Activated naive CD4-positive, alpha-beta T cell treated with anti-CD3 and anti-CD28 coated beads, Interleukin-2, amount 50 U/mL, for 16 hours (primary cell): ENCODE data around the gene GLP2R.

Experiments used
- DNase-seq: peaks from one replicate; pipeline ENCODE4 v3.0.0-alpha.2; 2020

GLP2R gene

DNA sequence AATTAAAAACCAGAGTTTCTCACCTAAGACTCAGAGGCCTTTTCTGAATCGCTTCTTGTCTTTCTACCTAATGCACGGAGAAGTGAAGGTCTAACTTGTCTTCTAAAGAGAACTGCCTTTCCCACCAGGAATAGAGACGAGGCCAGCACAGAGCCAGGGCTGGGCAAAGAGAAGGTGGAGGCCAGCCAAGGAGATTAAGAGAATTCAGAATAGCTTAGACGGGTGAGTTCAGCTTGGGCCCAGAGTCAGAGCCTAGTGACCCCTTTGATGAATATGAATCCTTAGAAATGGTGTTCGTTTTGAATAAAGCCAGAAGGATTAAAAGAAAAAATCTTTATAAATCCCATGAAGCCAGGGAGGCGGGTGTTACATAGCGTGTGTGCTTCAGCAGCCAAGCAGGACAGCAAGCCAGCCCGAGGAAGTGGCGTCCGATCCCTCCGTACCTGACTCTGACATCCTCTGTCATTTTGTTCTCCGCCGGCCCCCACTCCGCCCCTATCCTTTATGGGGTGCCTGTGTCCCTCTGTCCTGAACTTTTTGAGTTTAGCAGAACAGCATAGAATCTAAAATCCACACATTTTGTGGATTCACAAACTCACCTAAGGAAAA is 11.3 kb upstream of the GLP2R start:
- DNase-seq: no peak

DNA sequence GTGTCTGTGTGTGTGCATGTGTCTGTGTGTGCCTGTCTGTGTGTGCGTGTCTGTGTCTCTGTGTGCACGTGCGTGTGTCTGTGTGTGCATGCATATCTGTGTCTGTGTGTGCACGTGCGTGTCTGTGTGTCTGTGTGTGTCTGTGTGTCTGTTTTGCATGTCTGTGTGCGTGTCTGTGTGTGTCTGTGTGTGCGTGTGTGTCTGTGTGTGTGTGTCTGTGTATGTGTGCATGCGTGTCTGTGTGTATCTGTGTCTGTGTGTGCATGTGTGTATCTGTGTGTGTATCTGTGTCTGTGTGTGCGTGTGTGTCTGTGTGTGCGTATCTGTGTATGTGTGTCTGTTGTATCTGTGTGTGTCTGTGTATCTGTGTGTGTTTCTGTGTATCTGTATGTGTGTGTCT is 9.3 kb upstream of the GLP2R start:
- DNase-seq: no peak

DNA sequence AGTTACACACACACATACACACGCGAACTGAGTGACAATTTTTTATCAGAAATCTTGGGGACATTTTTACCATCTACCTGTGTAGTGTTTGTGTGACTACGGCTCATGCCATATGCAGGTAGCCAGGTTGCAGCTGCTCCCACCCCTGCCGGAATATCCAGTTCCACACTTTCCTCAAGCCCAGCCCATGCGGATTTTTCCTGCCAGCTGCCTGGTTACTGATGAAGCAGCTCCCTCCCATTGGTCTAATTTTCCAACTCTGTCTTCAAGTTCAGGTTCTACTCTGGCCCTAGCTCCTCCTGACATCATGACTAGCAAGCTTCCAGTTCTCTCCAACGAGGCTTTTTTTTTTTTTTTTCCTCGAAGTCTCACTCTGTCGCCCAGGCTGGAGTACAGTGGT is 8.6 kb upstream of the GLP2R start:
- DNase-seq: no peak

DNA sequence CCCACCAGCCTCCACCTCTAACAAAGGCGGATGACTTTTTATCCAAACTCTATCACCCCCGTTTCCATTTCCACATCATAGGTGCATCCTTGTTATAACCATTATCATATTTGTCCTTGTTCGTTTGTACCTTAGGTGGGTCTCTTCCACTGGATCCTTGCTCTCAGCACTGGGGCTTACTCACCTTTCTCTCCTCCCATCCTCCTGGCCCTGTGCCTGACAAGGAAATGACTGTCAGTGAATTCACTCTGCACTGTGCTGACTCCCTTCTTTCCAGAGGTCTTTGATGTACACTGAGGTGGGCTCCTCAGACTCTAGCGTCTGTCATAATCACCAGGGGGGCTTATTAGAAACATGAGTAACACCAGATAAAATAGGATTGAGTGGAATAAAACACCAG is 7.0 kb upstream of the GLP2R start:
- DNase-seq: no peak

DNA sequence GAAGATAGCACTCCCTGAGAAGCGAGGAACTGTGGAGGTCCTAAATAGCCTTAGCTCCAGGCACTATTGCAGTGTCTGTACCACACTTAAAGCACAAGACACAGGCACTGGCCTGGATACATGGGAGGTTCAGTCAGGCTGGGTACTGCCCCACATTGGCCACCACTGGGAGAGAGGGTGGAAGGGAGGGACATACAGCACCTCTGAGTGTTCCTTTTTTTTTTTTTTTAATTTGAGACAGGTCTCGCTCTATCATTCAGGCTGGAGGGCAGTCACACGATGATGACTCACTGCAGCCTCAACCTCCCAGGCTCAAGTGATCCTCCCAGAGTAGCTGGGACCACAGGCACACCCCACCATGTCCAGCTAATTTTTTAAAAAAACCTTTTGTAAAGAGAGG is 5.3 kb upstream of the GLP2R start:
- DNase-seq: no peak

DNA sequence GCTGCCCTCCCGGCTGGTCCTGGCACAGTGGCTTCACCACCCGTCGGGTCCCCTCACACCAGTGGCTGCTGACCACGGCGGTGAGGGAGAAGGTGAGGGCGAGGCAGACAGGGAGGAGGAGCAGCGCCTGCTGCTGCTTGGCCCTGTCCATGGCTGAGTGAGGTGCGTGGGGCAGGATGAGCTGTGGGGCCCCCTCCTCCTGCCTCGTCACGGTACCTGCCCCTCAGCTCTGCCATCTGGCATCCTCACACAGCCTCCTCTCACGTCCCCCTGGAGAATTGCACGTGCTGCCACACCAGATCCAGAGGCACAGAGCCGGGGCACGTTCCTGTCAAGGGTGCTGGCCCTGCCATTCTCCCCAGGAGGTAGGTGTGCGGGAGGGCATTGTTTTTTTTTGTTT is 3.8 kb upstream of the GLP2R start, which contains the start of gene GSG1L2:
GSG1L2 (minus strand) TSS at position 159 of the 400 bp plus-strand sequence; CDS start at position 151, 8 bp downstream.
- no peak for DNase-seq

DNA sequence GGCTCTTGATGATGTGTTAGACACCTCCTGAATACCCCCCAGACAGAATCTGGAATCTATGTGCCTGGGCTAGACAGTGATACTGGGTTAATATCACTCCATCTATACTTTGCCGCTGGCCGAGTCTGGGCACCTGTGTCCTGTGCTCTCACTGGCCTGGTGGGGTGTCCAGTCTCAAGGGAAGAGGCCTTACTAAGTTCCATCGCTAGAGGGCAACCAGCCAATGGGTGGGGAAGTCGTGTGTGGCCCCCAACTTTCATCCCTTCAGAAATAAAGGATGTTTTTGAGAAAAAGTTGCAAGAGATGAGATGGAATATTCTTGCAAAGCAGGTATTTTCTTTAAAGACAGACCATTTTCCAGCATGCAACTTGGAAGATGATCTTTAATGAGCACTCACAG is 1.6 kb upstream of the GLP2R start:
- no peak for DNase-seq

DNA sequence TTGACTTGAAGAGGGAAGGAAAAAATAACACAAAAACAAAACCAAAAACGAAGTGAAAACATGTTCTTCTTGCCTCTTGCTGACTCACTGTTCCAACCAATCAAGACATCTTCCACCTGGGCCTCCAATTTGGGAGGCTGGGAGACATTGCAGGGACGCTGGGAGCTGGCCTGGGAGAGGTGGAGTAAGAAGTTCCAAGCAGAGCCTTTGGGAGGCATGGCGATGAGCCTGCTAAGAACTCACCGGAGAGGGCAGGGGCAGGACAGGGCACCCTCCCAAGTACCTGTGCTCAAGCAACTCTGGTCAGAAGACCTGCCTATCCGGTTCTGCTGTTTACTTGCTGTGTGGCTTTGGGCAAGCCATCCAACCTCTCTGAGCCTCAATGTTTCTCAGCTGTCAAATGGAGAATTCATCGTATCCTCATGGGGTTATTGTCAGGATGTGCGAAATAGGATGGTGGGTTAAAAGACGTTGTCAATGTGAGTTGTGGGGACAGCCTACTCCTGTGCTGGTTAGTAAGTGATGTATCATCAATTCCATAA is 856 bp upstream of the GLP2R start:
- DNase-seq: no peak

DNA sequence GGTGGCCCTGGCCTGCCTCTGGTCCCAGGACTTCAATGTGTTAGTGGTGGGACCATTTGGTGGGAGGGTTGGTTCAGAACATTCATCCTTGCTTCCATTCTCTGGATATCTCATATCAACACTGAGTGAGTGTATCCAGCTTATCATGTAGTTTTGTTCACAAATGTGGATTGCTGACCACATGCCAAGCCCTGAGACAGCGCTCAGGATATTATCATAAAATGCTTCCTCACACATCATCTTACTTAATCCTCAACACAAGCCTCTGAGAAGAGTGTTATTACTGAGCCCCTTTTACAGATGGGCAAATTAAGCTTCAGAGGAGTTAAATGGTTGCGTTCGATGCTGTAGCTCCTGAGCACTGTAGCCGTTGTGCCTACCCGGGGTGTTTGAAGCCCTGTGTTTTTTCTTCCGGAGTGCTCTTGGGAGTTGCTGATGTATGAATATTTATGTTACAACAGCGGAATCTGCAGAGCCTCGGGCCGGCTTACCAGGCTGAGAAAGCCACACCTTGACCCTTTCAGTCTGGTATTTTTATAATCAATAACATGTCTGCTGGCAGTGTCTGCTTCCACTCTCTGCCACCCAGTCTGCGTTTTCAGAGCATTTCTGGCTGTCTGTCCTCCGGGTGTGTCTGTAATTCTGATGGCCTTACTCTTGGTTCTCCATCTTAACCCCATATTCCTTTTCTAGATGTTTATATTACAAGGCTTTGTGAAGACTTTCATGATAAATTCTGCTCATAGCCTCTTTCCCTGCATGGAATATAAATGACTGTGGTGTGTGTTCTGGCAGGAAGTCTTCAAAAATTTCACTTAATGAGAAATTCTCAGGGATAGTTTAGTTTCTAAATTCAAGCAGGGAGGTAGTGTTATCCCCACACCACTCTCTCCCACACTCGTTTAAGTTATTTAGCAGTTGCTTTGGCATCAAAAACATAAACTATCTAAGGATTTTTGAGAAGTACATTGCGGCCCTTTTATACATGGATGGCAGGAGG is 2.9 kb downstream of the GLP2R start:
- DNase-seq: no peak

DNA sequence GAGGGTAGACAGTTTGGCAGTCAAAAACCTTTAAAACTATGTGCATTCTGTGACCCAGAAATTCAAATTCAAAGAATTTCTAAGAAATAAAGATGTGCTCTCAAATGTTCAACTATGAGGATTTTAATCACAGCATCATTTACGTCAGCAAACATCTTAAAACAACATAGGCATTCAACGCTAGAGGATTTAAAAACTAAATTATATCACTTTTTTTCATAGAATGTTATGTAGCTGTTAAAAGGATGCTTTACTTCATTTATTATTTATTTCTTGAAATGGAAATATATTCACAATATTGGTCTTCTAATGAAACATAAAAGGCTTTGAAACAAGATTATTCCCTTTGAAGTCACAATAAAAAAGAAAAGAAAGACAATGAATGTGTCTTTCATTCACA is 3.6 kb downstream of the GLP2R start:
- DNase-seq: no peak

DNA sequence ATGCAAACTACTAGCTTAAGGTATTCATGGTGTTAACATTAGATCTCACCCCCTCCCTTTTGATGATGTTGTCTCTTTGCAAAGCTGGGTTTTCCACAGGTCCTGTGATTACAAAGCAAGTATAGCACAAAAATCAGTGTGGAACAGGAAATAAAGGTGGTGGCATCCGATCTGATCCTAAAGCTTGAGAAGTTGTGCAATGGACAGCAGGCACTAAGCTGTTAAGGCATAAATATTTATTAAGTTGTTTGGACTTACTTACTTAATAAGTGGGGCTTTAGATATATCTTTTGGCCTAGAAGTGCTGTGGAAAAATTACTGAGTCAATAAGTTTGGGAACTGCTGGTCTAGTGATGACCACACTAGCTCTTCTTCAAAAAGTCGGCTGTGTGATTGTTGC is 5.0 kb downstream of the GLP2R start:
- no peak for DNase-seq

DNA sequence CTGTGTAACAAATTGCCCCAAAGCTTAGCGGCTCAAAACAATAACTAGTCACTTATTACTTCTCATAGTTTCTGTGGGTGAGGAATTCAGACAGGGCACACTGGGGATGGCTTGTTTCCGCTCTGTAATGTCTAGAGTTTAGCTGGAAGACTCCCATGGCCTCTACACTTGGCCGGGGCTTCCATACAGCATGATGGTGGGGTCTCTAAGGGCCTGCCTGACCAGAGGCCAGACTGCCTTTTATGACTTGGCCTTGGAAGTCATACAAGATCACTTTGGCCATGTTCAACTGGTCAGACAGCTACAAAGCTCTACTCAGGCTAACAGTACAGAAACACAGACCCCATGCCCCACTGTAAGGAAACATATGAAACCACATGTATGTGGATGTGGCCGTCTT is 8.2 kb downstream of the GLP2R start:
- DNase-seq: no peak

DNA sequence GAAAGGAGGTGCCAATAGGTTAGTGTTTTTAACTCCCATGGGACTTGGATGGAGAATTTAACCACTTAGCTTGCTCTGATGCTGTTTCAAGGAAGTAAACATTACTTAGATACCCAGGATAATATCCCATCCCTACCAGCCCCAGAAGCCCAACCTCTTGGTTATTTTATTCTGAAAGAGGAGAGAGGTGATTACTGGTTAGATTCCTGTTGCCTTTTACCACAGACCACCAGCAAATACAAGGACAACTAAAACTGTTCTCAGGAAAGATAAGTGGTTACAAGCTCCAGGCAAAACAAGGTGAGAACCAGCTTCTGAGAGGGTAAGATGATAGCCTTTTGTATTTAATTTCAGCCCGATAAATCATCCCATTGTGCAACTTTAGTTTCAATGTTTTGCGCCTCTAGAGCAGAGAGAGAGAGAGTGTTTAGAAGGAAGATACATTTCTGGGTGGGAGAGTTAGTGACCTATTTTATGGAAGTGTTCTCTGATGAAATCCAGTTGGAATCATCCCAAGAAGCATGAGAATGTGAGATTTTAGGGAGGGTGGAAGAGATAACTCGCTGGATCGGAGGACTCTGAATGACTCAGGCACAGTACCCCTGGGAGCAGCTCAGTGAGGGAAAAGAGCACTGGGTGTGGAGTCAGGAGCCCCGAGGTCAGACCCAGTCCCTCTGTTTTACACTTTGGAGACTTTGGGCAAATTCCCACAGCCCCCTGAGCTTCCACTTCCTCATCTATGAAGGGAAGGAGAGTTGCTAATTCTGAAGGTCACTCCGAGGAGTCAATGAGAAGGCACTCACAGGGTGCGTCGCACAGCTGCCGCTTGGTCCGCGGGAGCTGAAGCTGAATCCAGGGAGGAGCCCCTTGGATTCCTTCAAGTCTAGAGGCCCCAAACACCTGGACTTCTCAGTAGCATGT is 12.1 kb downstream of the GLP2R start:
- no peak for DNase-seq

DNA sequence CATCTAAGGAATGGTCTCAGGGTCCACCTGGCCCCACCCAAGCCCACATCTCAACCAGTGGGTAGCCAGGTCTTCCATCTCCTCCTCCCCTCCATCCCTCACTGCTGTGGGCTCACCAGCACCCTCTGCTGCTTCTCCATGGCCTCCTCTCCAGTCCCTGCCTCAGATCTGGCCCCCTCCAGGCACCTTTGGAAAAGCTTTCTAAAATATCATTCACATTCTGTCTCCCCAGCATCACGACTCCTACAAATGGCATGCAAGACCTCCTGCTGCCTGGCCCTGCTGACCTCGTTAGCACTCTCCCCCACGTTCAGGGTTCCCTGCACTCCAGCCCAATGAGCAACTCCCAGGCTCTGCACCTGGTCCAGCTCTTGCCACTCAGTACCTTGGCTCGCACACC is 13.7 kb downstream of the GLP2R start:
- DNase-seq: no peak

DNA sequence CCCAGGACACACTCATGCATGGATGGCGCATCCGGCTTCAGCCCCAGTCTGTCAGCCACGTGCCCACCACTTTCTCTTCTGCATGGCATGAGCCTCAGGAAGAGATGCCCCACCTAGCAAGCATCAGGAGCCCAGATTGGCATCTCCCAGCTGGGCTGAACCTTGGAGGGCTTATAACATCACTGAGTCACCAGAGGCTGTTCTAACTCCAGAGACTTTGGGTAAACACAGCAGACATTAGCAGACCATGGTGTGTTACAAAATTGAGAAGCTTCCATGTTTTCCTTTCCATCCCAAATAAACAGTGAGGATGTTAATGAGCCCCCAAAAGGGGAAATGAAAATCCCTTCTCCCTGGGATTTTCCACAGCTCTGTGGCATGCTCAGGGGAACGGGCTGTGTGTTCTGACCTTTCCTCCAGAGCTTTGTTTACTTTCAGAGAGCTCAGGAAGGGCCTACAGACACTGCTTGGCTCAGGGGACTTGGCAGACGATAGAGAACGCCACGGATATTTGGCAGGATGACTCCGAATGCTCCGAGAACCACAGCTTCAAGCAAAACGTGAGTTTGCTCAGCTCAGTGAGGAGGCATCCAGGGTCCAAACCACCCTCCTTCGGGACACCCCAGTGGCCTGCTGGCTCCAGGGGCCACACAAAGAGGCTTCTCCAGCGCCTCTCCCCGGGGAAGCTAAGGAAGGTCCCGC is 16.5 kb downstream of the GLP2R start:
- DNase-seq: no peak

DNA sequence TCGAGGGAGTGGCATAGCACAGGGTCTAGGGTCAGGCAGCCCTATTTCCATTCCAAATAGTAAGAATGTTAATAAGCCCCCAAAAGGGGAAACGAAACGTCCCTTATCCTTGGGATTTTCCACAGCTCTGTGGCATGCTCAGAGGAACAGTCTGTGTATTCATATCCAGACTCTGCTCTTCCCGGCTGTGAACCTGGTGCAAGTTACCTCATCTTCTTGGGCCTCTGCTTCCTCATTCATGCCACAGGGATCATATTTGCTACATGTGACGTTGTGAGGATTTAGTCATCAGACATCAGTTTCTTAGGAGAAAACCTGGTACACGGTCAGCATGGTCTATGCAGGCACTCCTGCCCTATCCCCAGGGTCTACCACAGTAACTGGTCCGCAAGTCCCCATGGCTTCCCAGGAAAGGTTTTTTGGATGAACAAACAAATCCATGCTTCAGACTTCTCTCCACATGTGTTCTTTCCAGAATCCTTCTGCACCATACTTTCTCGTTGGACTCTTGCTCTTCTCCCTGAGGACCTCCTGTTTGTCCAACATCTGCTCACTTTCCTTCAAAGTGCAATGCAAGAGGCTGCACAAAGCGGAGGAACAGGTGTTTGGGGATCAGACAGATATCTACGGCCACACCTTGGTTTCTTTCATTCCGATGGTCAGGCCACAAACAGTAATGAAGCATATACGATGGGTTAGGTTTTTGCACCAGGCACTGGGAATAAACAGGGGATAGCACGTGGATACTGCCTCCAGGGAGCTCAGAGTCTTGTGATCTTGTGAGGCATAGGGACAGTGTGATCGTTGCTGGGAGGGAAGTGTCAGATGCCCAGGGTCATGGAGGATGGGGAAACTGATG is 17.7 kb downstream of the GLP2R start:
- no peak for DNase-seq

DNA sequence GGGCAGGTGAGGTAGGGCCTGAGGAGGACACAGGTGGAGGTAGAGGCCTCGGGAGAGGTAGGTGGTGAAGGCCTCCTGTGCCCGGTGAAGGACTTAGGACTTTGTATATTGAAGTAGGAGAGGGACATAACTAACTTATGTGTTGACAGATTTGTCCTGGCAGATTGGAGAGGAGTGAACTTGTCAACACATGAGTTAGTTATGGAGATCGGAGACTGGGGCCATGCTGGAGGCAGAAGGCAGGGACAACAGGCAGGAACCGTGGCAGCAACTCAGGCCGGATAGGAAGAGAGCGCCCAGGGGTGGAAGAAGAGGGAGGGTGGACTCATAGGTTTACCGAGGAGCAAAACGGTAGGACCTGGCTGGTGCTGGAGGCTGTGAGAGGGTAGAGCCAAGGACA is 18.4 kb downstream of the GLP2R start:
- DNase-seq: no peak

DNA sequence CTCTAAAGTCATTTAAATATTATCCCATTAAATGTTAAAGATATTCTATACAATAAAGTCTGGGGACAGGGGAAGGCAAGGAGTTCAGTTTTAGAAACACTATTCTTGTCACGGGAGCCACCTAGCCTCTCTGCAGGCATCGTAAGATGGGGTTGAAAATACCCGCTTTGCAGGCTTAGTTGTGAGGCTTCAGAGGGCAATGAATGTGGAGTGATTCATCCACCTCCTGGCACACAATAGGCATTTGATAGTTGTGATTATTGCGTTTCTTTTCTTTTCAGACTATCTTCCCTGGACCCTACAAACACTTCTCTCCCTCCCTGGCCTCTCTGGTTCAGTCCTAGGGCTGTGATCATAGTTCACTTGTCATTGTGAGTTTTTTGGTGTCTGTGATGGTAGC is 19.6 kb downstream of the GLP2R start:
- no peak for DNase-seq

DNA sequence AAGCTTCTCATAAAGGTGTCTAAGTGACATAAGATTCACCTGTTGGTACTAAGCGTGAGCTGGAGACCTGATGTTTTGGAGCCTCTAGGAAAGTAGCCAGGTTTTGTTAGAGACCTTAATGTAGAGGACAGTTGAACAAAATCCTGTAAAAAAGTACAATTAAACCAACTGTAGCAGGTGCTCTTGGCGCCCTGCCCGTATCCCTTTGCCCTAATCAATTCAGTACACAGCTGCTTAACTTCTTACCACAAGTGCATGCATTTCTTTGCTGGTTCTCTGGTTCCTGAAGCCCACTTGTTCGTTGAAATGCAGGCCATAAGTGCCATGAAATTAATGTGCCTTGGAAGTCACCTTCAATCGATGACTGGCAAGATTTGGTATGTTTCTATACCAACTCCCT is 24.4 kb downstream of the GLP2R start:
- no peak for DNase-seq

DNA sequence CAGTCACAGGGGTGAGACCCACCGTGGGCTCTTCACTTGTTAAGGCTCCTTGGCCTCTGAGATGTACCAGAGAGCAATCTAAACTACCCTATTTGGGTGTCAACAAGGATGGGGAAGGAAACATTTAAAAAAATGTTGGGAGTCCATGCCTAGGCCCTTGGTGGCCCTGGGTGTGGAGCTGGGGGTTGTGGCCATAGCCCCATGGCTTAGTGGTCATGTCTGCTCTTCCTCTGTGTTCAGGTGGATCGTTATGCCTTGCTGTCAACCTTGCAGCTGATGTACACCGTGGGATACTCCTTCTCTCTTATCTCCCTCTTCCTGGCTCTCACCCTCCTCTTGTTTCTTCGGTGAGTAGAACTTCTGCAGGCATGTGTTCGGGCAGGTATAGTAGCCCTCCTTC is 28.5 kb downstream of the GLP2R start:
- no peak for DNase-seq

DNA sequence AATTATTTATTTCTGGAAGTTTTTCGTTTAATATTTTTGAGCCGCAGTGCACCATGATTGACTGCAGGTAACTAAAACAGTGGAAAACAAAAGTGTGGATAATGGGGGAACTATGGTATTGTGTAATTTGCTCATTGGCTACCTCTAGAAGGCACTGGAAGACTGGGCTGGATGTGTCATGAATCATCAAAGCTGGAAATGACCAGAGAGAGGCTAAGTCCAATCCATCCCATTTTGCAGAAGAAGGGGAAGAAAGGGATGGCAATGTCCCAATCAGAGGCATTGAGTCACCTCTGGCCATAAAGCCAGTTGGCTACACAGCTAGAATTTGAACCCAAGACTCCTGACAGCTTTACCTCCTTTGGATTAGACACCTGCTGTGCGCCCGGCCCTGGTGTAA is 29.3 kb downstream of the GLP2R start:
- no peak for DNase-seq
